Neural progenitor cell (in vitro differentiated cells): Measurements from ENCODE around the gene CPD.

Experiments used
- EZH2 ChIP-seq: fragments of 200-600 bp; sonication (generic); IDR thresholded peaks from 2 replicates; pipeline ENCODE4 v1.6.1; 2017; ENCODE audit warnings: antibody characterized with exemption, mild to moderate bottlenecking, moderate library complexity
- TF ChIP-seq, protein P1 (sequence below): fragments of 200-600 bp; sonication (generic); IDR thresholded peaks from 2 replicates; pipeline ENCODE4 v1.5.1; 2017; ENCODE audit warnings: antibody characterized with exemption, mild to moderate bottlenecking

- TF ChIP-seq, protein P1, sequence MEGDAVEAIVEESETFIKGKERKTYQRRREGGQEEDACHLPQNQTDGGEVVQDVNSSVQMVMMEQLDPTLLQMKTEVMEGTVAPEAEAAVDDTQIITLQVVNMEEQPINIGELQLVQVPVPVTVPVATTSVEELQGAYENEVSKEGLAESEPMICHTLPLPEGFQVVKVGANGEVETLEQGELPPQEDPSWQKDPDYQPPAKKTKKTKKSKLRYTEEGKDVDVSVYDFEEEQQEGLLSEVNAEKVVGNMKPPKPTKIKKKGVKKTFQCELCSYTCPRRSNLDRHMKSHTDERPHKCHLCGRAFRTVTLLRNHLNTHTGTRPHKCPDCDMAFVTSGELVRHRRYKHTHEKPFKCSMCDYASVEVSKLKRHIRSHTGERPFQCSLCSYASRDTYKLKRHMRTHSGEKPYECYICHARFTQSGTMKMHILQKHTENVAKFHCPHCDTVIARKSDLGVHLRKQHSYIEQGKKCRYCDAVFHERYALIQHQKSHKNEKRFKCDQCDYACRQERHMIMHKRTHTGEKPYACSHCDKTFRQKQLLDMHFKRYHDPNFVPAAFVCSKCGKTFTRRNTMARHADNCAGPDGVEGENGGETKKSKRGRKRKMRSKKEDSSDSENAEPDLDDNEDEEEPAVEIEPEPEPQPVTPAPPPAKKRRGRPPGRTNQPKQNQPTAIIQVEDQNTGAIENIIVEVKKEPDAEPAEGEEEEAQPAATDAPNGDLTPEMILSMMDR, result no peak
- no peak for TF ChIP-seq EZH2
Observed at GRCh38 chr17:30377574-30378240, 1.0 kb upstream of the CPD start.
